Hepatic stellate cell (primary cell): ENCODE data around the gene TBX2.

ENCODE experiments used
- DNase-seq: peaks from one replicate; pipeline ENCODE4 v3.0.0; 2011; ENCODE audit warnings: low spot score

Gene TBX2

GRCh38 chr17:61402073-61402541, 2.5 kb downstream of the TBX2 start:
- no peak for DNase-seq

GRCh38 chr17:61402978-61403800, 3.5 kb downstream of the TBX2 start:
- DNase-seq: peak; percentile 67

- peak; percentile 63 for DNase-seq
These were observed 4.4 kb downstream of the TBX2 start for GRCh38 chr17:61403801-61404662.

- no peak for DNase-seq
These were observed 4.9 kb downstream of the TBX2 start for GRCh38 chr17:61404663-61404912.

GRCh38 chr17:61404913-61405685, 5.5 kb downstream of the TBX2 start:
- DNase-seq: peak; percentile 43

GRCh38 chr17:61405686-61406536, 6.3 kb downstream of the TBX2 start:
- no peak for DNase-seq

GRCh38 chr17:61406537-61406845, 6.8 kb downstream of the TBX2 start:
- DNase-seq: no peak

GRCh38 chr17:61406971-61407911, 7.6 kb downstream of the TBX2 start:
- DNase-seq: no peak

- peak; percentile 45 for DNase-seq
These were observed 8.8 kb downstream of the TBX2 start for GRCh38 chr17:61408151-61409041.

GRCh38 chr17:61409301-61410112, 9.9 kb downstream of the TBX2 start:
- peak; percentile 76 for DNase-seq

GRCh38 chr17:61410141-61411010, 10.7 kb downstream of the TBX2 start:
- DNase-seq: peak; percentile 89

GRCh38 chr17:61411011-61411260, 11.3 kb downstream of the TBX2 start:
- DNase-seq: no peak

- peak; percentile 80 for DNase-seq
These were observed 11.9 kb downstream of the TBX2 start for GRCh38 chr17:61411261-61412142.

GRCh38 chr17:61412143-61412859, 12.7 kb downstream of the TBX2 start:
- DNase-seq: peak; percentile 89

GRCh38 chr17:61412860-61413660, 13.4 kb downstream of the TBX2 start:
- DNase-seq: no peak
